H1 (cell line): ENCODE data around the gene SPATA22. TPM values are rescaled to one million over a fixed set of nuclear protein-coding genes. Genes with fewer than 3 reads are reported as not detected.

ENCODE experiments used
- CTCF ChIA-PET: fragments of 300-600 bp; sonication (Branson Sonifier 250); formaldehyde crosslinking; loops from one replicate; lab custom pipeline; 2021; ENCODE audit not compliant: partially characterized antibody; lab: Charles Lee
- POLR2A ChIA-PET: fragments of 300-600 bp; sonication (Branson Sonifier 250); formaldehyde crosslinking; loops from one replicate; lab custom pipeline; 2021; ENCODE audit warnings: inconsistent platforms; ENCODE audit not compliant: partially characterized antibody; lab: Charles Lee
- DNase-seq, 2 experiments: peaks; one replicate each; pipeline versions ENCODE4 v3.0.0 to v3.0.0-alpha.2; 2010 to 2022; ENCODE audit warnings: low spot score in 2 of 2, low read depth in 1 of 2, mixed read lengths in 1 of 2
- FAIRE-seq: peaks from 2 replicates; lab custom pipeline; 2011; peaks lifted over from hg19 to GRCh38; lab: Jason Lieb, UNC
- H2AFZ ChIP-seq: 2 replicates; pipeline ENCODE4 v1.8.1; 2012; ENCODE audit warnings: low read length, inconsistent platforms
- H2AK5ac ChIP-seq: 2 replicates; pipeline ENCODE4 v1.6.1; 2013; ENCODE audit warnings: low read depth, low read length
- H2BK120ac ChIP-seq: replicated peaks from 2 replicates; pipeline ENCODE3; 2013; ENCODE audit warnings: low read depth, low read length, inconsistent platforms
- H2BK12ac ChIP-seq: 2 replicates; pipeline ENCODE4 v1.6.1; 2013; ENCODE audit warnings: low read depth, low read length
- H2BK15ac ChIP-seq: 2 replicates; pipeline ENCODE4 v1.6.1; 2013; ENCODE audit warnings: low read length
- H2BK20ac ChIP-seq: 2 replicates; pipeline ENCODE4 v1.6.1; 2013; ENCODE audit warnings: low read length
- H2BK5ac ChIP-seq: 2 replicates; pipeline ENCODE4 v1.6.1; 2013; ENCODE audit warnings: low read depth, low read length
- H3K14ac ChIP-seq: 2 replicates; pipeline ENCODE4 v1.6.1; 2013; ENCODE audit warnings: inconsistent platforms; ENCODE audit not compliant: insufficient read length
- H3K18ac ChIP-seq: 2 replicates; pipeline ENCODE4 v1.6.1; 2013; ENCODE audit warnings: low read length; ENCODE audit errors: extremely low read depth
- H3K23ac ChIP-seq: 2 replicates; pipeline ENCODE4 v1.6.1; 2013; ENCODE audit warnings: inconsistent platforms; ENCODE audit not compliant: insufficient read length
- H3K23me2 ChIP-seq: 2 replicates; pipeline ENCODE4 v1.6.1; 2013; ENCODE audit warnings: low read depth, low read length
- H3K27ac ChIP-seq: 2 replicates; pipeline ENCODE4 v1.6.1; 2011; ENCODE audit warnings: low read depth, low read length, inconsistent platforms
- H3K27me3 ChIP-seq, 4 experiments: replicated peaks in 1 of 4; 1 replicate in 1 of 4; 2 replicates in 3 of 4; pipeline versions ENCODE4 v1.6.1 to v1.8.1; 2011 to 2013; ENCODE audit warnings: low read length in 3 of 4, mild to moderate bottlenecking in 3 of 4, inconsistent platforms in 2 of 4, mixed read lengths in 2 of 4, moderate library complexity in 1 of 4; ENCODE audit not compliant: control insufficient read depth in 3 of 4, insufficient read depth in 3 of 4; ENCODE audit errors: extremely low read depth in 1 of 4
- H3K36me3 ChIP-seq, 4 experiments: 2 replicates each; pipeline versions ENCODE4 v1.6.1 to v1.8.1; 2011 to 2013; ENCODE audit warnings: mild to moderate bottlenecking in 4 of 4, low read length in 3 of 4, moderate library complexity in 2 of 4, control low read depth in 1 of 4, inconsistent platforms in 1 of 4; ENCODE audit not compliant: insufficient read depth in 4 of 4, control insufficient read depth in 2 of 4
- H3K4ac ChIP-seq: replicated peaks from 2 replicates; pipeline ENCODE3; 2013; ENCODE audit warnings: low read length, low read depth, mixed read lengths, inconsistent platforms; ENCODE audit not compliant: insufficient read length
- H3K4me1 ChIP-seq, 4 experiments: replicated peaks in 1 of 4; 1 replicate in 1 of 4; 2 replicates in 3 of 4; pipeline versions ENCODE4 v1.6.1 to v1.8.1; 2011 to 2013; ENCODE audit warnings: low read length in 3 of 4, inconsistent platforms in 2 of 4, mixed read lengths in 1 of 4; ENCODE audit not compliant: insufficient read depth in 4 of 4, control insufficient read depth in 3 of 4
- H3K4me2 ChIP-seq, 2 experiments: 2 replicates each; pipeline versions ENCODE4 v1.6.1 to v1.8.1; 2011 to 2013; ENCODE audit warnings: low read depth in 2 of 2, low read length in 2 of 2, control low read depth in 1 of 2, inconsistent platforms in 1 of 2, mild to moderate bottlenecking in 1 of 2; ENCODE audit not compliant: insufficient read depth in 1 of 2
- H3K4me3 ChIP-seq, 4 experiments: fragments of 200-600, 300-600 bp in 1 of 4; sonication (generic), shearing (Covaris generic), sonication (Bioruptor Twin) in 1 of 4; 2 replicates each; pipeline versions ENCODE4 v1.5.1 to v1.8.1; 2011 to 2016; ENCODE audit warnings: low read length in 4 of 4, low read depth in 3 of 4, control low read depth in 2 of 4, inconsistent platforms in 2 of 4, mild to moderate bottlenecking in 2 of 4, mixed read lengths in 1 of 4, moderate library complexity in 1 of 4; ENCODE audit not compliant: insufficient read depth in 2 of 4; ENCODE audit errors: extremely low read depth in 1 of 4
- H3K56ac ChIP-seq: replicated peaks from 2 replicates; pipeline ENCODE3; 2013; ENCODE audit warnings: low read depth, mild to moderate bottlenecking, mixed read lengths, low read length, inconsistent platforms; ENCODE audit not compliant: insufficient read length
- H3K79me1 ChIP-seq: 2 replicates; pipeline ENCODE4 v1.6.1; 2013; ENCODE audit warnings: low read depth, low read length, control low read depth
- H3K79me2 ChIP-seq, 2 experiments: 2 replicates each; pipeline versions ENCODE4 v1.6.1 to v1.8.1; 2012 to 2013; ENCODE audit warnings: low read length in 2 of 2, mild to moderate bottlenecking in 2 of 2, inconsistent platforms in 1 of 2; ENCODE audit not compliant: insufficient read depth in 2 of 2, control insufficient read depth in 1 of 2
- H3K9ac ChIP-seq, 4 experiments: replicated peaks in 1 of 4; 1 replicate in 1 of 4; 2 replicates in 3 of 4; pipeline versions ENCODE4 v1.6.1 to v1.8.1; 2011 to 2013; ENCODE audit warnings: low read depth in 3 of 4, low read length in 3 of 4, control low read depth in 2 of 4, mild to moderate bottlenecking in 2 of 4, moderate library complexity in 2 of 4, inconsistent platforms in 1 of 4; ENCODE audit errors: extremely low read depth in 1 of 4
- H3K9me3 ChIP-seq, 2 experiments: 2 replicates each; pipeline versions ENCODE4 v1.6.1 to v1.8.1; 2012 to 2013; ENCODE audit warnings: mild to moderate bottlenecking in 2 of 2, moderate library complexity in 2 of 2, control low read depth in 1 of 2, inconsistent platforms in 1 of 2, low read depth in 1 of 2, low read length in 1 of 2, mixed read lengths in 1 of 2; ENCODE audit not compliant: insufficient read depth in 2 of 2
- H4K20me1 ChIP-seq, 2 experiments: replicated peaks in 1 of 2; 2 replicates each; pipeline versions ENCODE3 to v1.8.1; 2011 to 2013; ENCODE audit warnings: inconsistent platforms in 2 of 2, low read length in 2 of 2, mild to moderate bottlenecking in 1 of 2; ENCODE audit not compliant: insufficient read depth in 2 of 2, control insufficient read depth in 1 of 2
- H4K5ac ChIP-seq: 2 replicates; pipeline ENCODE4 v1.6.1; 2013; ENCODE audit warnings: low read length, low read depth, mixed read lengths, inconsistent platforms; ENCODE audit not compliant: insufficient read length
- H4K8ac ChIP-seq: 2 replicates; pipeline ENCODE4 v1.8.0; 2013; ENCODE audit warnings: mild to moderate bottlenecking, moderate library complexity, low read length, inconsistent platforms; ENCODE audit not compliant: insufficient read depth; ENCODE audit errors: extremely low read depth
- H4K91ac ChIP-seq: replicated peaks from 2 replicates; pipeline ENCODE3; 2013; ENCODE audit warnings: low read length, mixed read lengths, inconsistent platforms; ENCODE audit not compliant: insufficient read length
- BCL11A ChIP-seq, 2 experiments: IDR thresholded peaks; one replicate each; pipeline ENCODE4 v1.6.1; 2011; ENCODE audit warnings: low read depth in 2 of 2, low read length in 2 of 2, mild to moderate bottlenecking in 2 of 2
- CHD1 ChIP-seq: IDR thresholded peaks from 2 replicates; pipeline ENCODE4 v1.6.1; 2012; ENCODE audit warnings: low read depth, low read length, improper control_type of control experiment
- CREB1 ChIP-seq: IDR thresholded peaks from 2 replicates; pipeline ENCODE4 v1.6.1; 2012; ENCODE audit warnings: inconsistent platforms
- FOSL1 ChIP-seq: IDR thresholded peaks from 2 replicates; pipeline ENCODE4 v1.6.1; 2011; ENCODE audit warnings: mild to moderate bottlenecking, low read depth, low read length, moderate library complexity; ENCODE audit not compliant: insufficient read depth
- NANOG ChIP-seq: IDR thresholded peaks from 2 replicates; pipeline ENCODE4 v1.6.1; 2011; ENCODE audit warnings: low read length, low read depth, mild to moderate bottlenecking, inconsistent platforms; ENCODE audit not compliant: insufficient read depth, poor library complexity, severe bottlenecking
- NRF1 ChIP-seq: IDR thresholded peaks from 2 replicates; pipeline ENCODE4 v1.6.1; 2011; ENCODE audit warnings: mild to moderate bottlenecking, low read depth, low read length, improper control_type of control experiment
- POU5F1 ChIP-seq: IDR thresholded peaks from 2 replicates; pipeline ENCODE4 v1.6.1; 2011; ENCODE audit warnings: low read depth, mild to moderate bottlenecking, low read length, moderate library complexity
- RXRA ChIP-seq: IDR thresholded peaks from 2 replicates; pipeline ENCODE4 v1.6.1; 2011; ENCODE audit warnings: low read depth, mild to moderate bottlenecking, low read length, moderate library complexity; ENCODE audit not compliant: insufficient read depth
- SIRT6 ChIP-seq: IDR thresholded peaks from one replicate; pipeline ENCODE4 v1.7.1; 2012; ENCODE audit warnings: low read length, inconsistent platforms
- SP4 ChIP-seq: IDR thresholded peaks from 2 replicates; pipeline ENCODE4 v1.6.1; 2012; ENCODE audit warnings: low read length, inconsistent platforms
- SUZ12 ChIP-seq: fragments of 200-600 bp; sonication (generic); IDR thresholded peaks from 2 replicates; pipeline ENCODE4 v1.6.1; 2012; ENCODE audit warnings: mild to moderate bottlenecking, inconsistent platforms, low read length, moderate library complexity, mixed read lengths
- TAF7 ChIP-seq: optimal IDR thresholded peaks from 2 replicates; pipeline ENCODE3; 2011; ENCODE audit warnings: low read depth, mild to moderate bottlenecking, inconsistent platforms, low read length, moderate library complexity, borderline replicate concordance
- TBP ChIP-seq: IDR thresholded peaks from 2 replicates; pipeline ENCODE4 v1.6.1; 2011; ENCODE audit warnings: low read depth, low read length, improper control_type of control experiment
- USF2 ChIP-seq: IDR thresholded peaks from 2 replicates; pipeline ENCODE4 v1.6.1; 2011; ENCODE audit warnings: low read length, improper control_type of control experiment
- WGBS, 2 experiments: shearing (Covaris generic) in 1 of 2; methylation state at CpG; one replicate each; pipeline versions ENCODE4 v1.1.6 to v1.1.7; 2013 to 2015; ENCODE audit warnings: low lambda C conversion rate in 2 of 2, mixed read lengths in 2 of 2, inconsistent platforms in 1 of 2, low coverage in 1 of 2, missing lambda C conversion rate in 1 of 2; ENCODE audit not compliant: insufficient replicate concordance in 2 of 2, insufficient coverage in 1 of 2, insufficient read length in 1 of 2; ENCODE audit errors: extremely low coverage in 1 of 2, missing lambda C conversion rate in 1 of 2; 5-methylcytosine and 5-hydroxymethylcytosine counted together
- polyA plus RNA-seq, 7 experiments: library from polyadenylated mRNA; depleted of rRNA in 3 of 7; stranded (reverse) in 5 of 7; unstranded in 2 of 7; fragments of >200 nt in 5 of 7; fragments of 200-250 nt in 2 of 7; gene quantifications; 1 replicate in 5 of 7; 2 replicates in 1 of 7; 4 replicates in 1 of 7; pipeline versions ENCODE4 v1.2.1 to v1.2.3, GENCODE V29; 2011 to 2013; ENCODE audit warnings: missing spikeins in 2 of 7, mixed read lengths in 2 of 7
- total RNA-seq: library from RNA; stranded (reverse); fragmentation: NEBNext Ultra II Directional; extraction: Animal tissue kit (Norgen Biotek cat#: 25700); gene quantifications from 2 replicates; pipeline ENCODE4 v1.2.1, GENCODE V29; 2021

SPATA22 gene
- total and polyA plus RNA-seq, 2 of the 8 experiments (the other 6 are each of a cell fraction or from before 2014, with no cell fraction given) = 0.06 TPM; not detected in 1

DNA sequence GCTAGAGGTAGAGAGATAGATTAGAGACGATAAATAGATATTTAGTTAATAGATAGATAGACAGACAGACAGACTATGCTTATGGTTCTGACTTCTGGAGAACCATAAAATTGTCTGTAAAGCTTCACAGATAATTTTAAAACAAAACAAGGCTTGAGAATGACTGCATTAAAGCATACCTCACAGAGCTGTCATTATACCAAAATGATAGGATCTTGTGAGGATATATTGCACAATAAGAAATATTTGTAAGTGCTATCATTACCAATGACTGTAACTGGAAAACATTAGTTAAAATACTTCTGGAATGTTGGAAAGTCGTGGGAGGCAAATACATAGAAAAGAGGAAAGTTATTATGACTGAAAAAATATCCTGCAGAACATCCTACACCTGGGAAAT, 69.8 kb downstream of the SPATA22 start:
- H3K23ac ChIP-seq = no peak overlapping the region
- WGBS, 2 experiments = 61 to 100% methylated on average over 1 to 2 of the region's 2 CpGs
- H2BK15ac ChIP-seq = no peak overlapping the region
- no peak overlapping the region for H2BK12ac ChIP-seq
- H3K56ac ChIP-seq = no peak overlapping the region
- H3K9ac ChIP-seq = no peak overlapping the region
- H3K36me3 ChIP-seq = no peaks in the 10 kb centered on the region
- no peaks in the 10 kb centered on the region for H4K20me1 ChIP-seq
- no peak overlapping the region for H3K14ac ChIP-seq
- H3K18ac ChIP-seq = no peak overlapping the region
- H3K27me3 ChIP-seq = no peaks in the 10 kb centered on the region
- H3K4me1 ChIP-seq = no peaks in the 10 kb centered on the region
- H4K8ac ChIP-seq = no peak overlapping the region
- no peak overlapping the region for H3K4me2 ChIP-seq
- H3K79me1 ChIP-seq = no peaks in the 10 kb centered on the region
- H2BK5ac ChIP-seq = no peak overlapping the region
- no peak overlapping the region for H3K27ac ChIP-seq
- no peak overlapping the region for H3K4me3 ChIP-seq
- H2AFZ ChIP-seq = no peak overlapping the region
- no peak overlapping the region for H4K91ac ChIP-seq
- DNase-seq = no peak
- H2BK20ac ChIP-seq = no peak overlapping the region
- H4K5ac ChIP-seq = no peak overlapping the region
- peaks cover 16 to 27% of the 10 kb centered on the region in 2 experiments for H3K9me3 ChIP-seq
- ChIA-PET CTCF (no interaction called here), POLR2A (no interaction called here)
- no peak overlapping the region for H2AK5ac ChIP-seq
- no peak overlapping the region for H2BK120ac ChIP-seq
- no peaks in the 10 kb centered on the region; the same call in 1 of the 2 replicates for H3K23me2 ChIP-seq
- FAIRE-seq = no peak
- no peak overlapping the region for H3K4ac ChIP-seq
- no peaks in the 10 kb centered on the region for H3K79me2 ChIP-seq
- TF ChIP-seq USF2 (no peak), SIRT6 (no peak), NRF1 (no peak), SUZ12 (no peak), BCL11A (IDR thresholded peaks at IDR 0.05; ENCODE audit: low read depth in 2 of 2, low read length in 2 of 2) (no peak), TAF7 (no peak), TBP (no peak), SP4 (no peak), CHD1 (no peak), CREB1 (no peak), POU5F1 (no peak), NANOG (no peak), FOSL1 (no peak), RXRA (no peak)
